PC-3 (cell line): Measurements from ENCODE around the gene DLG2.

Experiments
- EZH2 ChIP-seq: fragments of 300-600 bp; sonication (generic); IDR thresholded peaks from one replicate; pipeline ENCODE4 v1.6.1; 2017; ENCODE audit warnings: antibody characterized with exemption, mild to moderate bottlenecking, low read length; ENCODE audit not compliant: unreplicated experiment
- EZH2phosphoT487 ChIP-seq: fragments of 300-600 bp; sonication (generic); IDR thresholded peaks from 2 replicates; pipeline ENCODE4 v1.6.1; 2018; ENCODE audit warnings: mild to moderate bottlenecking, antibody characterized with exemption, low read length, borderline replicate concordance
- TF ChIP-seq, protein P1 (sequence below): fragments of 300-600 bp; sonication (generic); conservative IDR thresholded peaks from 2 replicates; pipeline ENCODE4 v1.5.1; 2017; ENCODE audit warnings: antibody characterized with exemption, low read depth, mild to moderate bottlenecking, low read length

DNA sequence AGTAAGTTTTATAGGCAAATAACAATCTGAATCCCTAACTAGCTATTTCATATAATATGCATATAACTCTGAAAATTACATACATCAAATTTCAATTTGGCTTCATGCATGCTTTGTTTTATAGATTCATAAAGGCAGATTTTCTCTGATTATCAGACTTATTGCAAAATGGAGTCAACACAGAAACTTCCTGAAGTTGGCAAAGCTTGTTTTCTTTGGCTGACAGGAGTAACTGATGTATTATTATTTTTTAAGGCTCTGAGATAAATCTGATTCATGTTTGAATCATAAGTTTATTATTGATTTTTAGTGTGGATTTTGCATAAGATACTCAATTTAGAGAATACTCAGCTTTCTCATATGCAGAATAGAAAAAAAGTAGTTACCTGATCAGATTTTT lies 1984.6 kb downstream of the DLG2 start:
- TF ChIP-seq, protein P1, sequence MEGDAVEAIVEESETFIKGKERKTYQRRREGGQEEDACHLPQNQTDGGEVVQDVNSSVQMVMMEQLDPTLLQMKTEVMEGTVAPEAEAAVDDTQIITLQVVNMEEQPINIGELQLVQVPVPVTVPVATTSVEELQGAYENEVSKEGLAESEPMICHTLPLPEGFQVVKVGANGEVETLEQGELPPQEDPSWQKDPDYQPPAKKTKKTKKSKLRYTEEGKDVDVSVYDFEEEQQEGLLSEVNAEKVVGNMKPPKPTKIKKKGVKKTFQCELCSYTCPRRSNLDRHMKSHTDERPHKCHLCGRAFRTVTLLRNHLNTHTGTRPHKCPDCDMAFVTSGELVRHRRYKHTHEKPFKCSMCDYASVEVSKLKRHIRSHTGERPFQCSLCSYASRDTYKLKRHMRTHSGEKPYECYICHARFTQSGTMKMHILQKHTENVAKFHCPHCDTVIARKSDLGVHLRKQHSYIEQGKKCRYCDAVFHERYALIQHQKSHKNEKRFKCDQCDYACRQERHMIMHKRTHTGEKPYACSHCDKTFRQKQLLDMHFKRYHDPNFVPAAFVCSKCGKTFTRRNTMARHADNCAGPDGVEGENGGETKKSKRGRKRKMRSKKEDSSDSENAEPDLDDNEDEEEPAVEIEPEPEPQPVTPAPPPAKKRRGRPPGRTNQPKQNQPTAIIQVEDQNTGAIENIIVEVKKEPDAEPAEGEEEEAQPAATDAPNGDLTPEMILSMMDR: no peak
- TF ChIP-seq EZH2 (no peak), EZH2phosphoT487 (no peak)
